ENCODE measurements around the gene IL10RA. TPM values are rescaled to one million over a fixed set of nuclear protein-coding genes. Genes with fewer than 3 reads are reported as not detected.
A peak's percentile ranks its signal among the peaks of the same experiment; 100 is the strongest.

IL10RA gene
- total and polyA plus RNA-seq, 9 of the 15 experiments (the other 6 are each of a cell fraction or from before 2014, with no cell fraction given), result 0.17 to 17.3 (median 2.9) TPM

GRCh38 chr11:118012083-118012669 is 26.0 kb downstream of the IL10RA start (continued):
- TF ChIP-seq ZFX (CRISPR knock-in tag; IDR thresholded peaks at IDR 0.05) (no peak), ZNF239 (CRISPR knock-in tag; IDR thresholded peaks at IDR 0.05) (no peak), ETV6 (IDR thresholded peaks at IDR 0.05; ENCODE audit: borderline replicate concordance in 1 of 2, low read depth in 2 of 2, low read length in 1 of 2) (no peak), ETV6 (CRISPR knock-in tag; IDR thresholded peaks at IDR 0.05; ENCODE audit: borderline replicate concordance) (no peak), TCF7 (IDR thresholded peaks at IDR 0.05; ENCODE audit: borderline replicate concordance) (no peak), AFF1 (IDR thresholded peaks at IDR 0.05; ENCODE audit: low read depth in 1 of 2, partially characterized antibody in 2 of 2) (no peak), HMGN3 (IDR thresholded peaks at IDR 0.05; ENCODE audit: borderline replicate concordance, extremely low read depth, insufficient read length, low read depth, low read length) (no peak), TBL1XR1 (IDR thresholded peaks at IDR 0.05; ENCODE audit: low read length in 2 of 2) (no peak), SMARCC2 (IDR thresholded peaks at IDR 0.05; ENCODE audit: low read depth) (peak; percentile 89), MTA1 (IDR thresholded peaks at IDR 0.05; ENCODE audit: borderline replicate concordance) (no peak), GATAD2B (IDR thresholded peaks at IDR 0.05; ENCODE audit: borderline replicate concordance) (no peak), ADNP (tag; IDR thresholded peaks at IDR 0.05) (no peak), NEUROD1 (IDR thresholded peaks at IDR 0.05; ENCODE audit: borderline replicate concordance, low read depth, low read length, partially characterized antibody) (no peak), SMARCA5 (IDR thresholded peaks at IDR 0.05) (no peak), MTF1 (CRISPR knock-in tag; IDR thresholded peaks at IDR 0.05; ENCODE audit: borderline replicate concordance) (no peak), ZNF124 (CRISPR knock-in tag; IDR thresholded peaks at IDR 0.05) (no peak), SREBF2 (CRISPR knock-in tag; IDR thresholded peaks at IDR 0.05) (no peak), ZBTB8A (IDR thresholded peaks at IDR 0.05; ENCODE audit: partially characterized antibody) (no peak), CHD4 (IDR thresholded peaks at IDR 0.05; ENCODE audit: insufficient read depth, insufficient replicate concordance, low read depth, low read length, poor library complexity, severe bottlenecking) (no peak), ZNF76 (CRISPR knock-in tag; IDR thresholded peaks at IDR 0.05; ENCODE audit: borderline replicate concordance) (no peak), BHLHE40 (IDR thresholded peaks at IDR 0.05; ENCODE audit: low read length) (no peak), E2F8 (IDR thresholded peaks at IDR 0.05; ENCODE audit: low read depth, partially characterized antibody) (no peak)
